Measurements from ENCODE around the gene SHC1.

Gene SHC1

DNA sequence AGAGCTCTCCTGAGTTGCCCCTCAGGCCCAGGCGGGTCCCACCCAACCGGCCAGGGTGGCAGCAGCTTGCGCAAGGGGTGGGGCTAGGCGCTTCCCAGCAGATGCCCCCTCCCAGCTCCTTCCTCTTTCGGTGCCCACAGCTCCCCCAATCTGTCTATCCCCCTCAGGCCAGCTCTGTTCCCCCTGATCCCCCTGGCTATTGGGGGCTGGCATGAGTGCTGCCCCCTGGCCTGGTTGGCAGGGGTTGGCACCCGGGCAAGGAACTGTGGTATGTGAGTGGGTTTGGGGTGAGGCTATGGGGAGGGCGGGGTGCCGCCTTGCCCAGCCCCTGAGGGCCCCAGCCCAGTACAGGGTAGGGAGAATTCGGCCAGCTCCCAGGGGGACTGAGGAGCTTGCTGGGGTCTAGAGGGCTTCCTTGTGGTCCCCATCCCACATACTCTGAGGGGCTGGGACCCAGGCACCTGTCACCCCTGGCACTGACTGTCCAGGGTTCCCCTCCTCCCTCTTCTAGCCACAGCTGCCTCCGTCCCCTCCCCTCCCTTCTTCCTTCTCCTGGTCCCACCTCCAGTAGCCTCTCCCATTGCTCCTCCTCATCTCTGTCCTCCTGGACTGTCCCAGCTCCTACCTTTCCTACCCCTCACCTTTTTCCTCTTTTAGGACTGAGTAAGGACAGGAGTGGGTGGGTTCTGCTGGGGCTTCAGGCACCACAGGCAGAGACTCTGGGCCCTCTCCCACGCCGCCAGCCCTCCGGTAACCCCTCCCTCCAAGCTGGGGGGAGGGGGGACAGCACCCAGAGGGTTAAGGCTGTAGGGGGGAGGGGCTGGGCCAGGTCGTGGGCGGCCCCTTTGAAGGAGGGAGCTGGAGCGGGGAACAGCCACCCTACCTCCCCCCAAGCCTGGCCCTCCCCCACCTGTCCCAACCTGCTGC lies 37.7 kb upstream of the SHC1 start:
- no peak for DNase-seq (ENCODE audit: low read depth in 2 of 2)

DNA sequence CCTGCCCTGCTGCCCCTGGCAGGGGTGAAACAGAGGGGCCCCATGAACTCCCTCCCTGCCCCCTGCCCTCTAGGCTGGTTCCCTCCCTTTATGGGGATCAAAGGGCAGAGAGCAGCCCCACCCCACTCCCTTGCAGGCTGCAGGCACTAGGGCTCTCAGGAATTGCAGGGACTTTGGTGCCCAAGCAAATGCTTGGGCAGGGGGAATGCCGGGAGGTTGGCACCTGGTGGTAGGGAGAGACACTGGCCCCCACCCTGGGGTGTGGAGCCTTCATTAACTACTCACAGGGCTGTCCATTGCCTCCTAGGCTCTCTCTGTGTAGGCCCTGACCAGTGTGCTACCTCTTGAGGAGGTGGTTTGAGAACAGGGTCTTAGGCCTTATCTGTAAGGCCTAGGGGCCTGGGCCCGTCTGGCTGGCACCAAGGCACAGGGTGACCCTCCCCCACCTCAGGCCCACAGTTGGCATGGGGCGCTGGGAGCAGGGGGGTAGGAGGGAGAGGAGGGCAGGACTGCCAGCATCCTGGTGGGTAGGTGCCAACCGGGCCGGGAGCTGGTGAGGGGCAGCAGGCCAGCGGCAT lies 36.8 kb upstream of the SHC1 start:
- no peak for DNase-seq (ENCODE audit: low read depth in 2 of 2)

DNA sequence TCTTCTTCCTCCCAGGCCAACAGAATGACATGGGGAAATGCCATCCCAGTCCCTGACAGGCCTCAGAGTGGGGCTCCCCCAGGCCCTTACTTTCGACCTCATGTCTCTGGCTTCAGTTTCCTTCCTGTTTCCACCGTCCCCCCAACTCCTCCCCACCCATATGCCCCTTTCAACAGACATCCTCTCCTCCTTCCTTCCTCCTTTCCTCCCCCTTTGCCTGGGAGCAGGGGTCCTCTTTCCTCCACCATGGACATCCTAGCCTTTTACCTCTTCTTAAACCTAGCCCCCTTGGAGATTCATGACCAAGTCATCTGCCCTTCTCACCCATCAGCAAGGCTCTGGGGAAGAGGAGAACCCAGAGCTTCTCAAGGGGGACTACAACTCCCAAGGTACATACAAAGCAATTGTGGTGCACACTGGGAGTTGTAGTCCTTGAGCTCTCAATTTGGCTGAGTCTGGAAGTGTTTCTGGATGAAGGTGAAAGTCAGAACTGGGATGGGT lies 36.1 kb upstream of the SHC1 start:
- DNase-seq (ENCODE audit: low read depth in 2 of 2) = peak in 1 of 2 donors; percentile 28

DNA sequence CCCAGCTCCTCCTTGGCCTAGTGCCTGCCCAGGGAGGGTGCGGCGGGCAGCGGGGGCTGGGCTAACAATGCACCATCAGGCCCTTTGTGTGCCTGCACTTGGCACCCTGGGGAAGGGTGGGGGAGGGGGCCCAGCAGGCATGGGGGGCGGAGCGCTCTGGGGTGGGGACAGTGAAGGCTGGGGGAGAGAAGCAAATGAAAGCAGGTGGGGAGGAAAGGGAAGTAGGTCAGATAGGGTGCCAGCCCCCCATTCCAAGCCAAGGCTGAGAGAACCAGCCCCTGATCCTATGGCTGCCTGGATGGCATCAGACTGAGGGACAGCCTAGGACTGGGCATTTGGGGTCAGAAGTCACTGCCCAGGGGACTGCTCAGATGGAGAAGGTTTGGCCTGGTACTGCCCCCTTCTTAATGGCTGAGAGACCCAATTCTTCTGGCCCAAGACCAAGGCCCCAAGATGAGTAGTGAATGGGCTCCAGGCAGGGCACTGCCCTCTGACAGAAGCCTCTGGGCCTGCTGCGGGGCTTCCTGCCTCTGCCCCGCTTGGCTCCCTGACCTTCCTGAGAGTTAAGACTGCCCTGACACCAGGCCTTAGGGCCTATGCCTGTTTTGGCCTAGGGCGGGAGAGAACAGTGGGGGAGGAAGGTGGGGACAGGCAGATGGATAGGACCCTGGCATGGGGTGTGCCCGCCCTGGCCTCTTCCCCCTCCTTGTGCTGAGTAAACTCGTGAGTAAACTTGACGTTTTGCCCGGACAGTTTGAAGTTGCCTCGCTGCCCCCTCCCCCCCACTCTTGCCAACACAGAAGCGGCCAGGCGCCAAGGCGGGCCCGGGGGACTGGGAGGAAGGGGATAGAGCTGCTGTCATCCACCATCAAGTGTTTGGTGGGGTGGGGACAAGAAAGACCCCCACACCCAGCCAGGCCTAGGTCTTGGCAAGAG lies 34.8 kb upstream of the SHC1 start:
- DNase-seq (ENCODE audit: low read depth in 2 of 2) = no peak

DNA sequence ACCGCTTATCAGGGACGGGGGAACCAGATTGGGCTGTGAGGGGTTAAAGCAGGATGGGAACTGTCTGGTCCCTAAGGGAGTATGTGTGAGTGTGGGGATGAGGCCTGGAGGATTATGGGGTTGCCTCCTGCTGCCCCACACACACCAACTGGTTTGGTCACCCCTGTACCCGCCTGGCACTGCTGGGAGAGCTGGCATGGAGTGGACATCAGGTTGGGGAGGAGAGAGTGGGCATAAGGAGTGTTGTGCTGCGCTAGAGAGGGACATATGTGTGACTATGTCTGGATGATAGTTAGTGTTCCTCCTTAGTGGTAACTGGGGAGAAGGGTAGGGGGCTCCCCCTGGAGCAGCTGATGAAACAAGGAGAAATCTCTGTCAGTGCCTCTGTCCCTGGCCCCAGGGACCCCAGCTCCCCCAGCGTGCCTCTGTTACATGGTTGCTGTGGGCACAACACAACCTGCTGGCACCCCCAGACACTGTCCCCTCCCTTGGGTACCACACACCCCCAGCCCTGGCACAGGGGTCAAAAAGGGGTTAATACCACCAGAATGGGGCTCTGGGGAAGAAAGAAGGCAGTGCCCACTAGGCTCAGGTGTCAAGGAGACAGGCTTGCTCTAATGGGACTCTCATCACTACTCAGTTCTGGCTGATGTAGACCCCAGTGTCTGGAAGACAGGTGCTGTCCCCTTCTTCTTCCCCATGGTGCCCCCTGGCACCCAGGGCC lies 34.0 kb upstream of the SHC1 start:
- no peak for DNase-seq (ENCODE audit: low read depth in 2 of 2)

DNA sequence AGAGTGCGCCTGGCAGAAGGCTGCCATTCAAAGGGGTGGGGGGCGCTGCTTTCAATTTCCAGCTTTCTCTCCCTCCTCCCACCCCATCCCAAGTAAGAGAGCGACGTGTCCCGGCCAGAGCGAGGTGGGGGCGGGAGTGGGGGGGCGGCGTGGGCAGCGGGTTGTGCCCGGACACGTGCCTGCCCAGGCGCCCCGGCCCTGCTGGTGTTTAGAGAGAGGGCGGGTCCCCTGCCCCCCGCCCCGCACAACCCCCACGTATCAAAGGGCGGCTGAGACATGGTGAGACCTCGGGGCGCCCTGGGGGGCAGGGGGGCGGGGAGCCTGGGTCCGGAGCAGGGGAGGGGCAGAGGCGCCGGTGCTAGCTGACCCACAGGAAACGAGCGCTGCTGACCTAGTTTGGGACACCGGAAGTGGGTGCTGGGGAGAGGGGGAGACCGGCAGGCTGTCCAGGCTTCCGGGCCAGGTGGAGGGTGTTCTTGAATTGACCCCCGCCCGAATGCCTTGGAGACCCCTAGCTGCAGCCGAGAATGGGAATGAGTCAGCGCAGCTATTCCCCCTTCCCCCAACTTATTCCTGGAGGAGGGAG lies 33.3 kb upstream of the SHC1 start:
- DNase-seq (ENCODE audit: low read depth in 2 of 2) = no peak

DNA sequence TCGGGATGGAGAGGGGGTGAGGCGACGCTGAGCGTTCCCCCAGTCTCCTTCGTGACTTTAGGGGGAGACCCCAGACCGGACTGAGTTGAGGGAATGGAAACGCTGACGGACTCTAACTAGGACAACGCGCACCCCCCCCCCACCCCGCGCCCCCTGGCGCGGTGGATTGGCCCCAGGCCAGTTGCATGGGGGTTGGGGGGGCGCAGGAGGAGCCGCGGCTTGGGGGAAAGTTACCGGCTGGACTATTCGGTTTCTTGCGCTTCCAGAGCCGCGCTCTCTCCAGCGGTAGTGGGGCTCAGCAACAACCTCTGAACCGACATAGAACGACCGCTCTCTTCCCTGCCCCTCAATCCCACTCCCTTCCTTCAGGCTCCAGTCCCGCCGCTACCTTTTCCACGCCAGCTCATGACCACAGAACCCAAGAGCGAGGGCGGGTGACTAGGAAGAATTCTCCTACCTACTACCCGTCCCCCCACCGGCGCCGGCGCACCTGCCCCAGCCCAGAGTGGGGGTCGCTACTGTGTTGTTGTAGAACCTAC lies 32.7 kb upstream of the SHC1 start:
- no peak for DNase-seq (ENCODE audit: low read depth in 2 of 2)

DNA sequence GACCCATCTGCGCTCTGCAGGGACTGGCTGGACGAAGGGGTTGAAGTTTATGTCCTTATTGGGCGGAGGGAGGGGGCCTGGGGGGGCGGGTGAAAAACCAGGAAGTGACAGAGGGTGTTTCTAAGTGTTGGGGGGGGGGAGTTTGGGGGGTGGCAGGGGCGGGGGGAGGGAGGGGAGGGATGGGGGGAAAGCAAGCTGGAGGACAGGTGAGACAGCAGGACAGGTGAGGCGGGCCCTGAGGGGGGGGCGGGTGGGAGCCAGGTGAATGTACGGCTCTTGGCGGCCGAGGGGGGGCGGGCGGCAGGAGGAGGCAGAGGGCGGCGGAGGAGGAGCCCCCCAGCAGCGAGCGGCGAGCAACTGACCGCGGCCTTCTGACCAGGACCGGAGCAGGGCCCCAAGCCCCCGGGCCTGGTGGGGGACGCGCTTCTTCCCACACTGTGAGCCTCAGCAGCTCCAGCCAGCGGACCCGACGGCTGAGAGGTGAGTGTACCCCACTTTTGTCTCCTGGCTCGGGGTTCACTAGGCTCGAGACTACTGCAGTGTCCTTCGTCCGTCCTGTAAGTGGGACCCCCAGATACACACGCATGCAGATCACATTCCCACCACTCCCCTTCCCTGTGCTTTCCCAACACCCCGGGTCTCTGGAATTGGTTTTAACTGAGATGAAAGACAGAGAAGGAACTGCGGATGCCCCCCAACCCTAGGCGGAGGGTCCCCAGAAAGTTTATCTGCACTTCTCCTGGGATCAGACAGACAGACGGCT lies 32.1 kb upstream of the SHC1 start, which contains the start of gene ZBTB7B:
ZBTB7B (plus strand) TSS at position 339 of the 763 bp plus-strand sequence. CDS start 11,859 bp downstream, outside the sequence.
- DNase-seq (ENCODE audit: low read depth in 2 of 2) = no peak

DNA sequence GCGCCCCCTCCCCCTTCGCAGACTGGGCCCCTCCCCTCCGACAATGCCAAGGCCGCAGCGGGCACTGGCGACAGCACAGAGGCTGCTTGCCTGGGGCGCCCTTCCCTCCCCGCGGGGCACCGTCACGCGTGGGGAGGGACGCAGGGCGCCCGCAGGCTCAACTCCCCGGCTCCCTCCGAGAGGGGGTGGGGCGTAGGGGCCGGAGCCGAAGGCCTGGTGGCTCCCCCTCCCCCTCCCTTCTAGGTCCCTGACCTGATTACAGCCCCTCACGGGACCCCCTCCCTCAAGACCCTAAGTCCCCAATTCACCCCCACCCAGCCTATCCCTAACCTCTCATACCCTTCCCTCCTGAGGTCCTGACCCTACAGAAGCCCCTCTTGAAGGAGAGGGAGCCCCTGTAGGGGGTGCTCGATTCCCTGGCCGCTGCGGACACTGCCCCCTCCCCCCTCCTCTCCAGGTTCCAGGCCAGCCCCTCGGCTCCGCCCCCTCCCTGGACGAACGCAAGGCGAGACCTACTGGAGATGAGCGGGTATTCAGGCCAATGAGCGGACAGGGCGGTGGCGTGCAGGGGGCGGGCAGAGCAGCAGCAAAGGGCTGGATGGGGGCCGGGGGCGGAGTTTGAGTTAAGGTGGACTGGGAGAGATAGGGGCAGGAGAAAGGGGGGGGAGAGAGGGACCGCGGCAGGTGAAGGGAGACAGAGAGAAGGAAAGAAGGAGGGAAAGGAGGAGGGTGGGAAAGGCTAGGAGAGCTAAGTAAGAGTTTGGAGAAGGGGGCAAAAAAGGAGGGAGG lies 31.3 kb upstream of the SHC1 start:
- DNase-seq (ENCODE audit: low read depth in 2 of 2) = peak; percentile 98

DNA sequence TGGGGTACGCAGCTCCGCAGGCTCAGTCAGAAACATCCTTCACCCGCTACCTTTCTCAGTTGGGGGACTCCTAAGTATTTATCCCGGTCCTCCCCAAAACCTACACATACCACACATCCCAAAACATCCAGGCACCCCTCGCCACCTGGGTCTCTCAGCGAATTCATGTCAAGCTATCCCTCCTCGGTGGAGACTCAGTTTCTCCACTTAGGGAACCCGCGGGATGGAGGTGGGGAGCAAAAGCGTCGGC lies 30.8 kb upstream of the SHC1 start:
- DNase-seq (ENCODE audit: low read depth in 2 of 2) = no peak

DNA sequence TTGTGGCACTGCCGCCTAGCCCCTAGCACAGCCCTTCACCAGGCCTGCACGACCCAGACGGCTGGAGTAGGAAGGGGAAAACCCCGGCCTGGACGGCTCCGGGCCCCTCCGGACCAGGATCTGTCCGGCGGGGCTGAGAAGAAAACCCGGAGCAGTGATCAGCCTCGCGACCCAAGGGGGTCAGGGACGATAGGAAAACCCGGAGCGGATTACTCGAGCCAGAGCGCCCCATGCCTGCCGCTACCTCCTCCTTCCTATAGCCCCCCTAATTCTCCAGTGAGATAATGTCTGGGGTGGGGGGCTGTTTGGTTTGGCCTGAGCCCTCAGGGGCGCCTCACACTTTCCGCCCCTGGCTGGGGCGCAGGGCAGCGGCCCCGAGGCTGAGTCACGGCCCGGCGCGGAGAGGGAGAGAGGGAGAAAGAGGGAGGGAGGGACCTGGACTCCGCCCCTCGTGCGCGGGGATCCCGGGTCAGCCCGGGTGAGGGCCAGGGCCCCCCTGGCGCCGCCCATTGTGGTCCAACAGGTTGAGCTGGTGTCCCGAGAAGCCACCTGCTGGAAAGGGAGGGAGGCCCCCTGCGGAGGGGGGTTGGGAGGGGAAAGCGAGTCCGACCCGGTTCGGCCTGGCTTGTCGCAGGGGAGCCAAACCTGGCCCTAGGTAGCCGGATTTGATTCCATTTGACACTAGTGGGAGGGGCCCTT lies 30.3 kb upstream of the SHC1 start:
- DNase-seq (ENCODE audit: low read depth in 2 of 2) = peak; percentile 83 to 86

DNA sequence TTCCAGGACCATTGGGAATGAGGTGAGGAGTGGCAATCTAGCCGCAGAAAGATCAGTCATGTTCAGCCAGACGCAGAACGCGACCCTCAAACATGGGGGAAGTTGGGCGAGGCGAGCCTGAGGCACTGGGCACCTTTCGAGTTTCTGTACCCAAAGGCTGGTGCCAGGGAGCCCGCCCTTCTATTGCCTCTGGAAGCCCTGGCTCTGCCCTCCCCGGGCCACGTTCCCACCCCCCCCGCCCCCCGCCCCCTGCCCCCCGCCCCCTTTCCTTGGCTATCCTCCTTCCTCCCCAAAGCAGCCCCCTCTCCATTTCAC lies 29.8 kb upstream of the SHC1 start:
- DNase-seq (ENCODE audit: low read depth in 2 of 2) = no peak

DNA sequence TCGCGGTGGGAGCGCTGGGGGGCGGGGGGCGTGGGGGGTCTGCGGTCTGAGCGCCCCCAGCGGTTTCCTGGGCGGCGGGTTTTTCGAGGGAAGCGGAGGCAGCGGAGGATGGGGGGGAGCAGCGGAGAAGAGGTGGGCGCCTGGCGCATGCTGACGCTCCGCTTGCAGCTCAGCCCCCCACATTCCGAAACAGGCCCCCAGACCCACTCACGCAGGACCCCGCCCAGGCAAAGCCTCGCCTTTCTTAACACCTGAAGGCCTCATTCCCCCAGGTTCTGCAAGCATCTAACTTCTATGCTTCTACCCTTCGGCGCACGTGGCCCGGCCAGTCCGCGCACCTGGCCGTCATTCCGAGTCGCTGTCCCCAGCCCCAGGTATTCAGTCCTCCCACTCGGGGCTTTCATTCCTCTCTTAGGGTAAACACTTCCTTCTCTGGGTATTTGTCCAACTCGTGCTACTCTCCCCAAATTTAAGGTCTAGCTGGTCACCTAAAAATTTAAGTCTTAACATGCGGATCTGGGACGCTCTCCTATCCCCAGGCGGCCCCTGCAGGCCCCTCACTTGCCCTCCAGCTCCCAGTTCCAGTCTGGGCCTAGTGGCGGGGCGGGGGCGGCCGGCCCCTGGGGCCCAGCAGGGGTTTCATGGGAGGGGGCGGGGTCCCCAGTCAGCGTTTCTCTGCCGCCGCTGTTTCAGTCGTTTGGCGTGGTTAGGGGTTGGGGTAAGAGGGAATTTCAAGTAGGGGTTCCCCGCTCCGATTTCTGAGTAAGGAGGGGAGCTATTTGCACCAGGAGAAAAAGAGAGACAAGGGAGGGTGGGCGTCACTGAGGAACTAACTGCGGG lies 29.2 kb upstream of the SHC1 start:
- peak; percentile 65 to 72 for DNase-seq (ENCODE audit: low read depth in 2 of 2)

DNA sequence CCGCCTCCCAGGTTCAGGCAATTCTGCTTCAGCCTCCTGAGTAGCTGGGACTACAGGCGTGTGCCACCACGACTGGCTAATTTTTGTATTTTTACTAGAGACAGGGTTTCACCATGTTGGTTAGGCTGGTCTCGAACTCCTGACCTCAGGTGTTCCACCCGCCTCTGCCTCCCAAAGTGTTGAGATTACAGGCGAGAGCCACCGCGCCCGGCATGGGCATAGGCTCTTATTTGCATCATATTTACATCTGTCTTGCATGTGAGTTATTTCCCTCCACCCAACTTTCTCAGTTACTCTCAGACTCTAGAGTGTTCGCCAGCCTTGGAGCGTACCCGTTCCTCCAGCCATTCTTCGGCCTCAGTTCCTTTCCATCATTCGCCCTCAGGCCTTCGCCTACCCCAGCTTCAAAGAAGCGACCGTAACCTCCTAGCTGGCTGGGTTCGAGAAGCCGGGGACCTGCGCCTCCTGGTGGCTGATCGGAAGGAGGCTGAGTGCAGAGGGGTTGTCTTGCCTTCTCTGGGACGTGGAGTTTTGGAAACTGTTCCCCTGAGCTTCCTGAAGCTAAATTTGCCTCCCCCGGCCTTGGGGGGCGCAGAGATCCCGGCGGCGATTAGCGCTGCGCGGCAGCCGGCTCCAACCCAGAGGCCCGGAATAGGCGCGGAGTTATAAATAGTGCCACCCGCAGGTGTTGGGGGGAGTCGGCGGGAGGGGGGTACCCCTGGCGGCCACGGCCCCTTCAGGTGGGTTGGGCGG lies 28.4 kb upstream of the SHC1 start:
- DNase-seq (ENCODE audit: low read depth in 2 of 2) = peak; percentile 68 to 76

DNA sequence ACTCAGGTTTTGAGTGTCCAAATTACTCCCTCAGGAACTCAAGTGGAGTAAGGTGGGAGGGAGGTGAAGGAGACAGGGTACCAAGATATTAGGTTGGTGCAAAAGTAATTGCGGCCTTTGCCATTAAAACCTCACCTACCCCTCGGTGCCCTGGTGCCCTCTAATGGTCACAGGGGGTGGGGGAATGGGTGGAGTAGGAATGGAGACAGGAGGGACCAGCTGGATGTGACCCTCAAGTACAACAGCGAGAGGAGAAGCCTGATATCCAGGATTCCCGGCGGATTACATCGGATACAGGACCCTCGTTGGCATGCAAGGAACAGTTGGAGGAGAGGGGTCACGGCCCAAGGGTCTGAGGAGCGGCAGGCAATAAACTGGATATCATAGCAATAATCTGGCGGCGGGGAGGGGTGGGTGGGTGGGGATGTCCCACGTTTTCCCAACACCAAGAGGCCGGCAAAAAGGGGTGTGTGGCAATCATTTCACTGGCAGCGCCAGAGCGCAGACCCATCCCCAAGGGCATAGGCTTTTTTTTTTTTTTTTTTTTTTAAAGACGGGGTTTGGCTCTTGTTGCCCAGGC lies 27.7 kb upstream of the SHC1 start:
- DNase-seq (ENCODE audit: low read depth in 2 of 2) = no peak

DNA sequence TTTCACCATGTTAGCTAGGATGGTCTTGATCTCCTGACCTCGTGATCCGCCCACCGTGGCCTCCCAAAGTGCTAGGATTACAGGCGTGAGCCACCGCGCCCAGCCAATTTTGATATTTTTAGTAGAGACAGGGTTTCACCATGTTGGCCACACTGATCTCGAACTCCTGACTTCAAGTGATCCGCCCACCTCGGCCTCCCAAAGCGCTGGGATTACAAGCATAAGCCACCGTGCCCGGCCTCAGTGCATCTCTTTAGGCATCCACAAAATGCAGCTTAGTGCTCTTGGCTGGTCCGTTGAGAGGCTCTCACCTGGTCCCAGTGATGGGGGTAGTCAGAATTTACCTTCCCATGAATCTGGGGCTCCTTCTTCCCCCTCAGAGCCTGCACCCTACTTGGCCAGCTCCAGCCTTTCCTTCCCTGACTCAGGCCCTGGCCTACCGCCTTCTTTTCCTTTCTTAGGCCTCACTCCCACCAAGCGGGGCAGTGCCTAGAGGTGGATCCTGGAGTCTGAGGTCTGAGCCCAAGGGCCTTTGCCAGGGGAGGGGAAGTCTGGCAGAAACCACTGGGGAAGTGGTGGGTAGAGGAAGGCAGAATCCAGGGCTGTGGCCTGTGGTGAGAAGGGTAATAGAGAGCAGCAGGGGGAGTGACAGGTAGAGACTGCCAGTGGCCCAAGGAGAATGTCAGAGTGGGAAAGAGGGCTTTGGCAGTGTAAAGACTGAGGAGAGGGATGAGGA lies 26.6 kb upstream of the SHC1 start:
- no peak for DNase-seq (ENCODE audit: low read depth in 2 of 2)

Data from stimulated activated CD8-positive, alpha-beta memory T cell treated with anti-CD3 and anti-CD28 coated beads, Interleukin-15, amount 100 ng/mL, for 48 hours (primary cell).